Lung (tissue), 12 donors: ENCODE data around the gene SPATS2L. TPM values are rescaled to one million over a fixed set of nuclear protein-coding genes. Genes with fewer than 3 reads are reported as not detected.

Source experiments
- ATAC-seq: fragments of 200-7000 bp; cut with Tn5 transposase; one replicate; pipeline ENCODE4 v1.9.1; 2020; ENCODE audit warnings: moderate number of reproducible peaks; ENCODE audit not compliant: insufficient read depth, low FRiP score
- DNase-seq, 3 donors: peaks; one replicate each; pipeline ENCODE4 v3.0.0-alpha.2; 2013 to 2017
- H3K27ac ChIP-seq, 2 donors: one replicate each; pipeline ENCODE4 v1.5.1; 2013; ENCODE audit warnings: mild to moderate bottlenecking in 2 of 2, moderate library complexity in 2 of 2, control low read depth in 1 of 2, inconsistent platforms in 1 of 2, low read depth in 1 of 2, low read length in 1 of 2
- H3K27me3 ChIP-seq, 3 donors: one replicate each; pipeline ENCODE4 v1.5.1; 2013; ENCODE audit warnings: low read length in 2 of 3; ENCODE audit not compliant: control insufficient read depth in 3 of 3, insufficient read depth in 3 of 3
- H3K36me3 ChIP-seq, 4 donors: one replicate each; pipeline ENCODE4 v1.5.1; 2013; ENCODE audit warnings: low read length in 4 of 4, mild to moderate bottlenecking in 1 of 4, moderate library complexity in 1 of 4; ENCODE audit not compliant: control insufficient read depth in 4 of 4, insufficient read depth in 4 of 4
- H3K4me1 ChIP-seq, 5 donors: one replicate each; pipeline ENCODE4 v1.5.1; 2013; ENCODE audit warnings: low read length in 5 of 5, mild to moderate bottlenecking in 2 of 5, moderate library complexity in 1 of 5; ENCODE audit not compliant: control insufficient read depth in 5 of 5, insufficient read depth in 5 of 5
- H3K4me3 ChIP-seq: one replicate; pipeline ENCODE4 v1.5.1; 2013; ENCODE audit warnings: mild to moderate bottlenecking, control low read depth, moderate library complexity
- H3K9ac ChIP-seq, 2 donors: one replicate each; pipeline ENCODE4 v1.5.1; 2013; ENCODE audit warnings: low read length in 2 of 2, control low read depth in 1 of 2; ENCODE audit not compliant: insufficient read depth in 1 of 2
- H3K9me3 ChIP-seq, 4 donors: one replicate each; pipeline ENCODE4 v1.5.1; 2013; ENCODE audit warnings: low read length in 3 of 4, mild to moderate bottlenecking in 1 of 4, moderate library complexity in 1 of 4; ENCODE audit not compliant: control insufficient read depth in 4 of 4, insufficient read depth in 3 of 4
- CTCF ChIP-seq: IDR thresholded peaks from 2 replicates; pipeline ENCODE4 v1.5.1; 2012; ENCODE audit warnings: mild to moderate bottlenecking; ENCODE audit errors: control extremely low read depth, extremely low read depth
- WGBS, 2 donors: extraction: QIAGEN DNeasy Blood & Tissue Kit; methylation state at CpG; one replicate each; pipeline ENCODE4 v1.1.7; 2013; 5-methylcytosine and 5-hydroxymethylcytosine counted together
- polyA plus RNA-seq, 2 donors: library from polyadenylated mRNA; stranded (reverse); fragments of 200-250 nt; gene quantifications; one replicate each; pipeline ENCODE4 v1.2.1, GENCODE V29; 2013
- total RNA-seq, 2 donors: library from RNA; depleted of rRNA in 1 of 2; stranded (reverse); fragments of >200 nt in 1 of 2; gene quantifications; one replicate each; pipeline ENCODE4 v1.2.1, GENCODE V29; 2014 to 2021
- donor health status: control.
- donor health status: control.
- donor health status: Bipolar disorder and iron deficiency.
- donor health status: healthy.
- donor health status: DM: yes; HTN: yes; CAD: no.

Gene SPATS2L
- total and polyA plus RNA-seq, 4 donors: 30.5 to 96.8 (median 57.2) TPM

GRCh38 chr2:200347301-200347700 is 40.8 kb downstream of the SPATS2L start:
- Histone ChIP-seq H3K9me3 (peaks cover 0 to 3% (median 0%) of the 10 kb centered on the region in 4 donors), H3K36me3 (no peaks in the 10 kb centered on the region), H3K9ac (no peak overlapping the region), H3K27ac (no peak overlapping the region), H3K27me3 (no peaks in the 10 kb centered on the region), H3K4me3 (no peak overlapping the region), H3K4me1 (peaks cover 3 to 8% (median 6%) of the 10 kb centered on the region in 5 donors)
- WGBS, 2 donors: 96 to 97% methylated on average over 3 of the region's 3 CpGs
- no peak for TF ChIP-seq CTCF
- DNase-seq: no peak
- ATAC-seq: no peak

GRCh38 chr2:200348897-200349563 is 42.5 kb downstream of the SPATS2L start:
- H3K9me3 ChIP-seq: peaks cover 0 to 3% (median 0%) of the 10 kb centered on the region in 4 donors
- ATAC-seq: no peak
- no peak for TF ChIP-seq CTCF
- H3K4me3 ChIP-seq: no peak overlapping the region
- no peak overlapping the region for H3K27ac ChIP-seq
- peaks cover 2 to 19% (median 15%) of the 10 kb centered on the region in 5 donors for H3K4me1 ChIP-seq
- H3K9ac ChIP-seq: no peak overlapping the region
- DNase-seq: no peak
- 91 to 93% methylated on average over 9 of the region's 9 CpGs for WGBS, 2 donors
- no peaks in the 10 kb centered on the region for H3K27me3 ChIP-seq
- H3K36me3 ChIP-seq: no peaks in the 10 kb centered on the region

- WGBS, 2 donors: 92 to 93% methylated on average over 3 of the region's 3 CpGs
- TF ChIP-seq CTCF: no peak
- no peaks in the 10 kb centered on the region for H3K9me3 ChIP-seq
- no peak for DNase-seq
- H3K9ac ChIP-seq: no peak overlapping the region
- H3K4me1 ChIP-seq: peaks cover 2 to 19% (median 15%) of the 10 kb centered on the region in 5 donors
- no peak overlapping the region for H3K27ac ChIP-seq
- H3K4me3 ChIP-seq: no peak overlapping the region
- no peaks in the 10 kb centered on the region for H3K27me3 ChIP-seq
- ATAC-seq: no peak
- no peaks in the 10 kb centered on the region for H3K36me3 ChIP-seq
Observed at GRCh38 chr2:200349868-200350267, 43.4 kb downstream of the SPATS2L start.
